GM18861 (cell line): Measurements from ENCODE around the gene CNOT2.

ENCODE experiments used
- ATAC-seq: cut with Tn5 transposase; IDR thresholded peaks from one replicate; pipeline ENCODE4 v1.9.1; 2021; ENCODE audit not compliant: unreplicated experiment

The CNOT2 gene

GRCh38 chr12:70242695-70243509, at the start of gene CNOT2:
TSS of gene CNOT2 (plus strand) at chr12:70243433. CDS start at chr12:70278227, 34,794 bp downstream.
- ATAC-seq, result peak; percentile 63

- ATAC-seq, result no peak
Measured at GRCh38 chr12:70194076-70194475, 49.2 kb upstream of the CNOT2 start.

- no peak for ATAC-seq
Measured at GRCh38 chr12:70196811-70197281, 46.4 kb upstream of the CNOT2 start.

GRCh38 chr12:70197345-70197744, 45.9 kb upstream of the CNOT2 start:
- no peak for ATAC-seq

- no peak for ATAC-seq
Measured at GRCh38 chr12:70213707-70214106, 29.5 kb upstream of the CNOT2 start.

- no peak for ATAC-seq
Measured at GRCh38 chr12:70214972-70215617, 28.1 kb upstream of the CNOT2 start.

GRCh38 chr12:70217416-70217815, 25.8 kb upstream of the CNOT2 start:
- no peak for ATAC-seq

- no peak for ATAC-seq
Measured at GRCh38 chr12:70221626-70222025, 21.6 kb upstream of the CNOT2 start.

GRCh38 chr12:70227911-70228310, 15.3 kb upstream of the CNOT2 start:
- no peak for ATAC-seq

- no peak for ATAC-seq
Measured at GRCh38 chr12:70230934-70231606, 12.2 kb upstream of the CNOT2 start.

GRCh38 chr12:70236990-70237389, 6.2 kb upstream of the CNOT2 start:
- ATAC-seq, result no peak

GRCh38 chr12:70240673-70241072, 2.6 kb upstream of the CNOT2 start:
- peak; percentile 22 for ATAC-seq

- no peak for ATAC-seq
Measured at GRCh38 chr12:70241845-70242244, 1.4 kb upstream of the CNOT2 start.

- peak; percentile 26 for ATAC-seq
Measured at GRCh38 chr12:70243510-70244371, 508 bp downstream of the CNOT2 start.

- ATAC-seq, result no peak
Measured at GRCh38 chr12:70244409-70244808, 1.2 kb downstream of the CNOT2 start.

- ATAC-seq, result no peak
Measured at GRCh38 chr12:70245458-70245857, 2.2 kb downstream of the CNOT2 start.

GRCh38 chr12:70246580-70246979, 3.3 kb downstream of the CNOT2 start:
- no peak for ATAC-seq

GRCh38 chr12:70247653-70248199, 4.5 kb downstream of the CNOT2 start:
- no peak for ATAC-seq

- ATAC-seq, result no peak
Measured at GRCh38 chr12:70248876-70249275, 5.6 kb downstream of the CNOT2 start.

GRCh38 chr12:70249903-70250302, 6.7 kb downstream of the CNOT2 start:
- ATAC-seq, result no peak
